SHP77 treated with DMSO at 0.1 percent for 48 hours (cell line): ENCODE data around the gene EFCAB11.

ENCODE experiments used
- DNase-seq: peaks from one replicate; lab custom pipeline; 2025; lab: John Stamatoyannopoulos, UW

EFCAB11 gene

GRCh38 chr14:89814126-89814525 is 140.4 kb downstream of the EFCAB11 start:
- no peak for DNase-seq

- DNase-seq, result no peak
Observed at GRCh38 chr14:89813617-89814031, 140.9 kb downstream of the EFCAB11 start.

GRCh38 chr14:89811954-89812575 is 142.5 kb downstream of the EFCAB11 start:
- no peak for DNase-seq

DNA sequence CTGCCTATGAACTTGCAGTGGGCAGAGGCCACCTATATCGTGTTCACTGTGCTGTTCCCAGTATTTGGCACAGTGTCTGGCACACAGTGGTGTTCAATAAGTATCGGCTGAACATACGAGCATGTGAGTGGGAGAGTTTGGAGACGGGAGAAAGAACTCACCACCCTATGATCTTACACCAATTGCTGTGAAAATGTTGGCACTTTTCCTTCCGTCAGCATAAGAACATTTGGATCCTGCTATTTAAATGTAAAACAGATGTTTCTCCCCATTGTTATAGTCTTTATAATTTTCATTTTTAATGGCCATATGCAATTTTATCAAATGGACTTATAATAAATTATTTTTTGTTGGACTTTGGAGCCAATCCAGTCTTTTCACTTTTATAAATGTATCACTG is 144.4 kb downstream of the EFCAB11 start:
- DNase-seq, result no peak

GRCh38 chr14:89807892-89808291 is 146.6 kb downstream of the EFCAB11 start:
- DNase-seq, result no peak

DNA sequence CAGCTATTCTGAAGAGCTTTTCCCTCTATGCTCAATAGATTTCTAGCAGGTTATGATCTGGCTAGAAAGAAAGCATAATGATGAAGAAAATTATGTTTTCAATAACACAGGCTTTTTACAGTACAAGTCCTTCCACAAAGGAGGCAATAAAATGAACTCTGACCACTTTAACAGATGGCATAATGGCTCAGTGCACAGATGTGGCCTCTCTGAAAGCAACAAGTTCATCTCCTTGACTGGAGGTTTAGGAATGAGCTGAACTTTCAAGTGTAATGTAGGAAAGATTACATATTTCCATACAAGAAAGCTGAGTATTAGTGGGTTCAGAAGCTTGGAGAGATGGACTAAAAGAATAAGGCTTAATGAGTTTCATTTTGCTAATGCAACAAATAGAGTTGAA is 147.4 kb downstream of the EFCAB11 start:
- DNase-seq, result no peak

DNA sequence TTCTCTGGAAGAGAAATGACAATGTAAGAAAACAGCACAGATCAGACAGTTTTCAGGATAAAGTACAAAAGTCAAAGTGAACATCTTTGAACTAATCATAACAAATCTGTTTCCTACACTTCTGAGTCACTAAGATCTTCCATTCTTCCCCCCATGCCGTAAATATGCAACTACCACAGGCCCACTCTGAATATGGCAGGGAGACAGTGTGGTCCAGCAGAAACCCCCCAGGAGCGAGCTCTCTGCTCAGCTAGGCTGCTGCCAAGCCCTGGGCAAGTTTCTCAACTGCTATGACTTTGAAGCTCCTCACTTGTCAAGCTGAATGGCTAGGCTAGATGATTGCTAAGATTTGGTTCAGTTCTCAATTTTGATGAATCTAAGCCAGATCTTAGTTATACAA is 148.1 kb downstream of the EFCAB11 start:
- no peak for DNase-seq

GRCh38 chr14:89805501-89805900 is 149.0 kb downstream of the EFCAB11 start:
- DNase-seq, result no peak

DNA sequence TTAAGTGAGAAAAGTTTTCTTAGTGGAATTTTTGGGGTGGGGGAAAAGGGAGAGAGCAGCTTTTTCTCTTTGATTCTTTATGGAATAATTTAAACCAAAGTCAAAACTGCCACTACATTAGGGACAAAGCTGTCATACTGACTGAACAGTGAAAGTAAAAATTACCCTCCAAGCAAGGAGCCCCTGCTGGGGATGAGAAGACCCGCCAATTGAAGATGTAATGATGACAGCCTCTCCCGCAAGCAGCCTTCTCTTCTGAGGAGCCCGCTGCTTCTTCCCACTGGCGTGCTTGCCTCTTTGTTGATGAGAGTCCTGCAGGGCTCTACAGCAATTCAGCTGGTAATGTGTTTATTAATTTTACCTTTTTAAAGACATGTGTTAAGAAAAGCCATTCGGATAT is 151.0 kb downstream of the EFCAB11 start:
- DNase-seq, result no peak

- DNase-seq, result no peak
Observed at GRCh38 chr14:89801136-89801535, 153.4 kb downstream of the EFCAB11 start.

GRCh38 chr14:89798212-89798773 is 156.2 kb downstream of the EFCAB11 start:
- no peak for DNase-seq

DNA sequence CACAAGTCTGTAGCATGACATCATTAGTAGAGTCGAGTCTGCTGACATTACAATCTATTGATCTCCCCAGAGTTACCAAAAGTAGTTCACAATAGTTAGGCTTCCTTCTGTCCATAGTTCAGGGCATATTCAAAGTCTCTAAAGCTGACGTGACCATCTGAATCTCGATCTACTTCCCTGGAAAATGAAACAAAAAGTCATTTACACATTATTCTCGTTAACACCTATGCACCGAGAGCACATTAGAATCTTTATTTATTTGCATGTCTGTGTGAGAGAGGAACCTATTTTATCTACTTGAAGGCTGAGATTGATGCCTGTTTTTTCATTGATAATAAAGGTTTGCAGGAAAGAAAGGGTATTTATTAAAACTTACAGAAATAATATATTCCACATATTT is 157.4 kb downstream of the EFCAB11 start:
- no peak for DNase-seq

DNA sequence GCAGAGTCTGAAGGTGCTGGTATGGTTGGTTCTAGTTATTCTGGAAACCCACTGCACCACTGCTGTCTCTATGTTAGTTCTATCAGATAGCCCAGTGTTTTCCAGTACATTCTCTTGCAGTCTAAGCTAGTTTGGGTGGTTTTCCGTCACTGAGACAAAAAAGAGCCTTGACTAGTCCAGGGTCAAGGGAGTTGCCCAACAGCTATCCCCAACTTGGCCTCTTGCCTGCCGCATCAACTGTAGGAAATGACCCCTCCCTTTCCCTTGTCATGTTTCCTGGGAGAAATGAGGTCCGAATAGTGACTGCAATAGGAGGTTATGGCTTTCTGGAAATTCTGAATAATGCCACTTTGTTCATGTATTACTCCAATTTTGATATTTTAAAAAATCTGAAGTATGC is 160.4 kb downstream of the EFCAB11 start:
- DNase-seq, result no peak

DNA sequence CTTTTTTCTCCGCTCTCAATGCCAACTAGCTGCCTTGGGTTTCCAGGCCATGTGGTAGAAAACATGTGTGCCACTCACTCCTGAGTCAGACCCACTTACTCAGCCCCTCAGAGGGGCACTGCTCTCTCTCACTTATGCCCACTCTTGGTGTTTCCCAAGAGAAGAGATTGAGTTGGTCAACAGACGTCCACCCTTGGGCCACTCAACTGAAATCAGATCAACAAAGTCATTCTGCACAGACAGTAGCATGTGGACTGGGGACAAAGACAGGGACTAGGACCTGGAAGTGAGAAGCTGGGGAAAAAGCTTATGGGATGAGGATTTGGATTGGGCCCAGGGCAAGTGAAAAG is 161.2 kb downstream of the EFCAB11 start:
- no peak for DNase-seq

DNA sequence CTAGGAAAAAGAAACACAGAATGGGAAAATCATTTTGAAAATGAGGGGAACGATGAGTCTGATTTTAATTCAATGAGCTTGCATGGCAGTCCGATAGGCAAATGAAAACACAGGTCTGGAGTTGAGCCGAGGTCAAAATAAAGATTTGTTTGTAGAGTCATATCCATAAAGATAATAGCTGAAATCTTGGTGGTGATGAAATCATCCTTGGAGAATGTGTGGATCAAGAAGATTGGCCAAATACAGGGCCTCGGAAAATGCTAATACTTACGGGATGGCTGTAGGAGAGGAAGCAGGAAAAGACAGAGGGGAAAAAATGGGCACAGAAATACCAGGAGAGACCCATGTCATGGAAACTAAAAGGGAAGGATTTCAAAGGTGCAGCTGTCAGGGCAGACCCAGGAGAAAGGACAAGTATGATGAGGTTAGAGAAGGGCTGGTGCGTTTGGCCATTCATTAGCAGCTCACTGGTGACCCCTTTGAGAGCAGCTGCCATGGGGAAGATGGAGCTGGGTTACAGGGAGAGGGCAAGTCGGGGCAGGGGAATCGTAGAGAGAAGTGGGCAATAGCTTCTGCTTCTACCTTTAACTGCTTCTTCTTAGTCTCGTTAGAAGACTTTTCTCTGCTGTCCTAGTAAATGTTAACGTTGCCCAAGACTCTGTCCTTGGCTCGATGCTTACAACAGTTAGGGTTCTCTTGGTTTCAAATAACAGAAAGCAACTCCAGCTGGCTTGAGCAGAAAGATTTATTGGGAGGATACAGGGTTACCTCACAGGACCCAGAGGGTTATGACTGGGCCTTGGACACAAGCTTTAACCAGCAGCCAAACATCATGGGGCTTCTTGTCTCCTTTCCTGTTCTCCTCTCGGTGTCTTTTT is 161.8 kb downstream of the EFCAB11 start:
- DNase-seq, result no peak

- DNase-seq, result no peak
Observed at GRCh38 chr14:89787525-89787924, 167.0 kb downstream of the EFCAB11 start.

DNA sequence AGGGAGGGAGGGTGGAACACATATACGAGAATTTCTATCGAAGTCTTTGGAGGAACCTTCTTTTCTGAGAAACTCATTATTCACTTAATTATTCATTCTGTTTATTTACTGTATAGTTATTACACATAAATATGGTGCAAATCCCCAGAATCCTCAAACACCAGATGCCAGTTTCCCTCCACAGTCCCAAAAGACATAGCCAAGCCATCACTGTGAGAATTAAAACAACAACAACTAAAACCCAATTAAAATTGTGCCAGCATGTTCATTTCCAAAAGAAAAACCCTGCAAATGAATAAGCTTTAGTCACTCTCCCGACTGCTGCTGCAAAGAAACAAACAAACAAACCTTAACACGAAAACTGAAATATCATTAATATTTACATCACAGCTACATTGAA is 173.5 kb downstream of the EFCAB11 start:
- no peak for DNase-seq

DNA sequence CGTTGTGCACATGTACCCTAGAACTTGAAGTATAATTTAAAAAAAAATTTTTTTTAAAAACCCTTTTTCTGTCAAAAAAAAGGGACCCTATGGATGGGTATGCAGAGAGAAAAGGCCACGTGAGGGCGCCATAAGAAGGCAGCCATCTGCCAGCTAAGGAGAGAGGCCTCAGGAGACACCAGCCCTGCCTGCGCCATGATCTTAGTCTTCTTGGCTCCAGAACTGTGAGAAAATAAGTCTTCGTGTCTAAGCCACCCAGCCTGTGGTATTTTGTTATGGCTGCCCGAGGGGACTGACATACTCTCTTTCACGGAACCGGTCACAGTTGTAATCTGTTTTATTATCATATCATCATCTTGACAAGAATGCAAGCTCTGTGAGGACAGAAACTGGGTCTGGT is 174.8 kb downstream of the EFCAB11 start:
- DNase-seq, result no peak

DNA sequence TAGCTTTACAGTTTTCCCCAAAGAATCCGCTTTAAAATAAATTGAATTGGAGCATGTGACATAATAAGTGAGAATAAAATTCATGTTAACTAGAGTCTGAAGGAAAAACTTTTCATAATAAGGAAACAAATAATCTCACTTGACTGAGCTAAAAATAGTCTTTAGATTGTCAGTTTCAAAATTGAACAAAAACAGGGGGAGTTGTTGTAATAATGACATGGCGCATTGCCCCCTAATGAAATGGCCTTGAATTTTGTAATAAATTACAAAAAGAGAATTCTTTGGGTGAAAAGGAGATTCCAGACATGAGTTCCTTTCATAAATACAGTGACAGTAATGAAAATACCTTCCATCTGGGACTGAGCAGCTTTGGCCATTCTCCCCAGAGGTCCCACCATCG is 178.6 kb downstream of the EFCAB11 start:
- no peak for DNase-seq

- no peak for DNase-seq
Observed at GRCh38 chr14:89775151-89775550, 179.4 kb downstream of the EFCAB11 start.

GRCh38 chr14:89773644-89774316 is 180.8 kb downstream of the EFCAB11 start:
- peak; percentile 59 for DNase-seq

- DNase-seq, result no peak
Observed at GRCh38 chr14:89773151-89773550, 181.4 kb downstream of the EFCAB11 start.

GRCh38 chr14:89771251-89771650 is 183.3 kb downstream of the EFCAB11 start:
- DNase-seq, result no peak
